IPS-NIHi11 (cell line): ENCODE measurements around the gene ANXA11.
A peak's percentile ranks its signal among the peaks of the same experiment; 100 is the strongest.

Experiments
- DNase-seq: peaks from one replicate; pipeline ENCODE4 v3.0.0; 2012; ENCODE audit warnings: mixed read lengths, low spot score

Gene ANXA11

GRCh38 chr10:80165173-80165572 lies 40.2 kb downstream of the ANXA11 start:
- no peak for DNase-seq

DNA sequence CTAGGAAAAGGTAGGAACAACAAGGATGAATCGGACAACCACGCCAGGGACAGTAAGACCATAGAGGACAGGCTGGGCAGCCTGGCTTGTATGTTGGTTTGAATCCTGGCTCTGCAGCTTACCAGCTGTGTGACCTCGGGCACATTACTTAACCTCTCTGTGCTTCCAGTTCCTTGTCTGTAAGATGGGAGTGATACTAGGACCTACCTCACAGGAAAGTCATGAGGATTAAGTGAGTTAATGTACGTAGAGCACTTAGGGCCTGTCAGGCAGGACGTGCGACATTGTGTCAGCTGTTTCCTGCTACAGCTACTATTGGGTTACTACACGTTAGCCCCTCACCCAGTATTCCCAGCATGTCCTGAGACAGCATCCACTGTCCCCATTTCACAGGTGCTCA lies 40.7 kb downstream of the ANXA11 start:
- no peak for DNase-seq

DNA sequence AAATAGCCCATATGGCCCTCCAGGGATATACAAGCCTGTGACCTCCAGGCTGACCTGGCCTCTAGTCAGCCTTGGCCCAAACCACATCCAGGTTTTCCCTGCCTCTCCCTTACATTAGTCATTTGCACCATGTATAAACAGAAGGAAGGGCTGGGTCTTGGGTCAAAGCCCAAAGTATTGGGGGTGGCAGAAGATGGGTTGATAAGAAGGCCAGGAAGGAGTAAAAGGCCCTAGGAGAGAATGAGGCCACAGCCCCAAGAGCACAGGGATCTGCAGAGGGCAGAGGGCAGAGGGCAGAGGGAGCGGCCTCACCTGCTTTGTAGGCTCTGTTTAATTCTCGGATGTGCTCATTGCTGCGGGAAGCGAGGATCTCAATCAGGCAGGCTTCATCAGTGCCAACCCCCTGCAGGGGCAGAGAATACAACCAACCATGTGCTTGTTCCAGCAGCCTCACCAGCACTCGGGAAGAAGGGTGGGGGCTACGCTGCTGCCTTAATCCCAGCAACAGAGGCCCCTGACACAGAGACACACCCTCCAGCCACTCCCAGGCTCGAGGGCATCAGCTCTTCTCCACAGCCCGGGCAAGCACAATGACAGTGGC lies 41.5 kb downstream of the ANXA11 start:
- no peak for DNase-seq

GRCh38 chr10:80161321-80162083 lies 43.8 kb downstream of the ANXA11 start:
- DNase-seq: peak; percentile 42

- no peak for DNase-seq
These were observed 44.7 kb downstream of the ANXA11 start for GRCh38 chr10:80160361-80161320.

GRCh38 chr10:80159166-80159873 lies 46.0 kb downstream of the ANXA11 start:
- DNase-seq: no peak

DNA sequence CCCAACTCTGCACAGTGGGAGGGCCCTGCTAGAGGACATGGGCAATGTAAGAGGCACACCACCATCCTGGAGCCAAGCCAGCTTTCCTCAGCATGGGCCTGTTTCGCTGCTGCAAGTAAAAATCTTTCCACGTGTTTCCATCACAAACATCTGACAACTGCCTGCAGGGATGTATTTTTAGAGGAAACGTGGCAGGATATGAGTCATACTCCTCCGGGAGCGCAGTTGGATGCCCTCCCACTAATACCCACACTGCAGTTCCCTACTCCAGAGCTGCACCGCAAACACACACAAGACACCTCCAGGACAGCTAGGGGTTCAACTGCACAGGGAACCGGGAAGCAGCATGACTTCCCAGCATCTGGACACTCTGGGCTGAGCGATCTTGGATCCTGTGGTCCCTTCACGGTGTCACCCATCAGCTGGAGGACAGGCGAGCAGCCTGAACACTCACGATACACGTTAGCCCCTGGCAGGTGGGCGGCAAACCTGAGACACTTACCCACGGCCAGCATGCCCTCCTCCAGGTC lies 46.7 kb downstream of the ANXA11 start:
- DNase-seq: peak; percentile 44

GRCh38 chr10:80158126-80158525 lies 47.2 kb downstream of the ANXA11 start:
- DNase-seq: no peak

GRCh38 chr10:80157561-80157960 lies 47.8 kb downstream of the ANXA11 start:
- DNase-seq: no peak

GRCh38 chr10:80156216-80156615 lies 49.1 kb downstream of the ANXA11 start:
- DNase-seq: no peak

GRCh38 chr10:80155696-80156215 lies 49.6 kb downstream of the ANXA11 start:
- no peak for DNase-seq

- DNase-seq: no peak
These were observed 50.2 kb downstream of the ANXA11 start for GRCh38 chr10:80154978-80155695.

GRCh38 chr10:80154626-80154977 lies 50.7 kb downstream of the ANXA11 start:
- no peak for DNase-seq

- no peak for DNase-seq
These were observed 51.9 kb downstream of the ANXA11 start for GRCh38 chr10:80153460-80153859.

GRCh38 chr10:80152820-80153219 lies 52.5 kb downstream of the ANXA11 start:
- DNase-seq: no peak

GRCh38 chr10:80150172-80150571 lies 55.2 kb downstream of the ANXA11 start:
- DNase-seq: no peak

DNA sequence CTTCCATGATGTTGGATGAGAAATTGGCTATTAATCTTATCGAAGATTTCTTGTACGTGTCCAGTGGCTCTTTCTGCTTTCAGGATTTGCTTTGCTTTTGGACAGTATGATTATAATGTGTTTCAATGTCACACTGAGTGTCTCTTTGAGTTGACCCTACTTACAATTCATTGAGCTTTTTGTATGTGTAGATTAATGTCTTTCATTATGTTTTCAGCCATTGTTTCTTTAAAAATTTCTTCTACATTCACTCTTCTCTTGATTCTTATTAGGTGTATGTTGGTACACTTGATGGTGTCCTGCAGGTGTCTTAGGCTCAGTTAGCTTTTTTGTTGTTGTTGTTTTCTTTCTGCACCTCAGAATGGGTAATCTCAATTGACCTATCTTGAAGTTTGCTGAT lies 56.2 kb downstream of the ANXA11 start:
- no peak for DNase-seq

DNA sequence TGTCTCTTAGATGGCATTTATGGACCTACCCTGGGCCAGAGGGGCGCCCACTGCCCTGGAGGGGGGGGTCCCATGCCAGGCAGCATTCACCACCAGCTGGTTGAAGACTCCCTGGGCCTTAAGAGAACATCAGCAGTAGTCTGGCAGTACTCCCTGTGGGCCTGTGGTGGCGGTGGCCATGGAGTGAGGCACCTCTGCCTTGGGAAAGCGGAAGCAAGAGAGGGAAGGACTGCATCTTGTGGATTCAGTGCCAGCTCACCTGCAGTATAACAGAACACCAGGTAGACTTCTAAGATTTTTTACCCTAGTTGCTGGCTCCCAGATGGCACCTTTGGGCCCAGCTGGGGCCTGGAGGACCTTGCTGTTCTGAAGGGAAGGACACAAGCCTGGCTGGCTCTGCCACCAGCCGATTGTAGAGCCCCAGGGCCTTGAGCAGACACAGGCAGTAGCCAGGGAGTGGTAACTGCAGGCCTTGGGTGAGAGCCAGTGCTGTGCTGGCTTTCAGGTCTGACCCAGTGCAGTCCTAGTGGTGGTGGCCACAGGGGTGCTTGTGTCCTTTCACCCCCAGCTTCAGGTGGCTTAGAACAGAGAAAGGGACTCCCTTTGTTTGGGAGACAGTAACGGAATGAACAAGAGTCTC lies 57.1 kb downstream of the ANXA11 start:
- no peak for DNase-seq

GRCh38 chr10:80146918-80147317 lies 58.4 kb downstream of the ANXA11 start:
- DNase-seq: no peak
